UCSD-AML1 (cell line): ENCODE data around the gene PIM1.
"Not testable (repeated sequence)": the region's sequence is repeated elsewhere in the genome, so short reads cannot be mapped to it uniquely, and the experiment has no call there.

Source experiments
- DNase-seq: peaks from one replicate; lab custom pipeline; 2025; ENCODE audit not compliant: unreplicated experiment; lab: John Stamatoyannopoulos, UW

The PIM1 gene

GRCh38 chr6:37187321-37188022 is 17.5 kb downstream of the PIM1 start:
- peak; percentile 39 for DNase-seq

GRCh38 chr6:37188962-37189510 is 19.1 kb downstream of the PIM1 start:
- DNase-seq, result no peak

GRCh38 chr6:37190159-37190535 is 20.2 kb downstream of the PIM1 start:
- no peak for DNase-seq

- DNase-seq, result no peak
Measured at GRCh38 chr6:37192666-37193065, 22.7 kb downstream of the PIM1 start.

- not testable (repeated sequence) for DNase-seq
Measured at GRCh38 chr6:37194886-37195285, 24.9 kb downstream of the PIM1 start.

- DNase-seq, result not testable (repeated sequence)
Measured at GRCh38 chr6:37196451-37196850, 26.5 kb downstream of the PIM1 start.

GRCh38 chr6:37200085-37200484 is 30.1 kb downstream of the PIM1 start:
- DNase-seq, result no peak

GRCh38 chr6:37201726-37202125 is 31.8 kb downstream of the PIM1 start:
- no peak for DNase-seq

GRCh38 chr6:37202788-37203491 is 33.0 kb downstream of the PIM1 start:
- DNase-seq, result no peak

- no peak for DNase-seq
Measured at GRCh38 chr6:37204014-37204751, 34.2 kb downstream of the PIM1 start.

GRCh38 chr6:37205175-37205996 is 35.4 kb downstream of the PIM1 start:
- no peak for DNase-seq

GRCh38 chr6:37205997-37206340 is 36.0 kb downstream of the PIM1 start:
- no peak for DNase-seq

GRCh38 chr6:37206622-37207021 is 36.7 kb downstream of the PIM1 start:
- no peak for DNase-seq

- DNase-seq, result peak; percentile 90
Measured at GRCh38 chr6:37207903-37208456, 38.0 kb downstream of the PIM1 start.

- DNase-seq, result no peak
Measured at GRCh38 chr6:37208793-37209192, 38.8 kb downstream of the PIM1 start.

GRCh38 chr6:37209461-37210205 is 39.7 kb downstream of the PIM1 start:
- no peak for DNase-seq

GRCh38 chr6:37210313-37210968 is 40.5 kb downstream of the PIM1 start:
- peak; percentile 37 for DNase-seq

- no peak for DNase-seq
Measured at GRCh38 chr6:37212268-37212667, 42.3 kb downstream of the PIM1 start.

GRCh38 chr6:37218061-37218460 is 48.1 kb downstream of the PIM1 start:
- no peak for DNase-seq
